ENCODE data around the gene DUSP10.

Gene DUSP10

DNA sequence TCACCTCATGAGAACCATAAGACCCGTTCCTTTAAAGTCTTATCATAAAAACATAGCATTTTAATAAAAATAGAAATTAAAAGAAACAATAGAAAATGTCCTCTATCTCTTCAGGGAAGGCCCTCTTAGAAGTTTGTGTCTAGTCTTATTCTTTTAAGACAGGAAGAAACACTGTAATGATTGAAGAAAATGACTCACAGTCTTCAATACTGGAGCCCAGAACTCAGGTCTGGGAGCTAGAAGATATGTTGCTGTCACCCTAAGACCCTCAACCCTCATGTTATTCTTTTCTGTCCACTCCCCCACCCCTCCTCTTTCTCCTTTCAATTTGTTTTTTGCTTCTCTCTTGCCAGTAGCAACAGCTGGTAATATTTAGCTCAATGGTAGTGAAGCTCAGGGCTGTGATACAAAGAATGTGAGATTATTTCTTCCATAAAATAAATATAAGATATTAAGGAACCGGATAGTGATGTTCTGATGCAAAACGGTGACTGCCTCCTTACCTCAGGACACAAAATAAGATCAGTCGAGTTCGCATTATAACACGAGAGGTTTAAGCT, 12.0 kb downstream of the DUSP10 start:
- DNase-seq, result no peak

DNA sequence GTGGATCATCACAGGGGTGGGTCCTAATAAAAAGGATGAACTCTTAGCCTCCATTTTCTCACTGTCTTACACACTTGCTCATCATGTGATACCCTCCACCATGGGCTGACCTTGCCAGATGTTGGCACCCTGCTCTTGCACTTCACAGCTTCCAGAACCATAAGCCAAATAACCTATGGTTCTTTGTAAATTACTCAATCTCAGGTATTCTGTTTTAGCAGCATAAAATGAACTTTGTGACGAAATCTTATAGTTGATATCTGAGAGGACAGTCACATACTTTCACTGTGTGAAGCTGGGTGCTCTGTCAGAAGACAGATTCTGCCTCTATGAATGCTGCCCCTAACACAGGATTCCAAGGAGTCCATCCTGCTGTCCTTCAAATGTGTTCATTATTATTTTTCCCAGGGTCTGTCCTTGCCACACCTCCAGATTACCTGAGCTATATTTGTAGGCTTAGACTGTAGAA, 13.8 kb downstream of the DUSP10 start:
- DNase-seq, result no peak

DNA sequence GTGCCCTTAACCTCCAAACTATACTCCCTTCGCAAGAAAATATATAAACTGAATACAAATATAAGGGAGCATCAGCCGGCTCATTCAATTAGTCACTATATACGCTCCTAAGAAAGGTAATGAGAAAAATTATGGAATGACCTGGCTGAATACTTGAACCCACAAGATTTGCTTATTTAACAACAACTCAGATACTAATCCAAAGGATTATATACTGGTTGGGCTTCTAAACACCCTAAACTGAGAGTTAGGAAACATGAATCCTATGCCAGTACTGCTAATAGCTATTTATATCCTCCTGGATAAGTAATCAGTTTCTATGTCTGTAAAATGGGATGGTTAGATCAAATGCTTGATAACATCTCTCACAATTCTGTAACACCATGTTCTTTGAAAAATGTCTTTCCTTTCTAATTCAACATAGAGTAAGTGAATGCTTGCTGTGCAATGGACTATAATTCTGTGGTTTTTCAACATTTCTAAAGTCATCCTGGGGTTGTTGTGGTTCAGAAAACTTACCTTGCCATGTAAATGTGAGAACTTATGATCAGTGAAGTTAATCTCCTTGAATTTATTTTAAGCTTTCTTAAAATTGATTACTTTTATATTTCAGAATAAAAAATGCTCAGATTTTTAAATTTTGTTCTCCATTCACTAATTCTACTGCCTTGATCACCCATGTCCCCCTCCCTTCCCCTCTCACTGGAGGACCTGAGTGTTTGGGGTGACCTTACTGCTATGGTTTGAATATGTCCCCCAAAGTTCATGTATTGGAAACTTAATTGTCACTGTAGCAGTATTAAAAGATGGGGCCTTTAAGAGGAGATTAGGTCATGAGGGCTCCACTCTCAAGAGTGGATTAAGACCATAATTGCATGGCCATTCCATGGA, 14.5 kb downstream of the DUSP10 start:
- DNase-seq, result no peak

DNA sequence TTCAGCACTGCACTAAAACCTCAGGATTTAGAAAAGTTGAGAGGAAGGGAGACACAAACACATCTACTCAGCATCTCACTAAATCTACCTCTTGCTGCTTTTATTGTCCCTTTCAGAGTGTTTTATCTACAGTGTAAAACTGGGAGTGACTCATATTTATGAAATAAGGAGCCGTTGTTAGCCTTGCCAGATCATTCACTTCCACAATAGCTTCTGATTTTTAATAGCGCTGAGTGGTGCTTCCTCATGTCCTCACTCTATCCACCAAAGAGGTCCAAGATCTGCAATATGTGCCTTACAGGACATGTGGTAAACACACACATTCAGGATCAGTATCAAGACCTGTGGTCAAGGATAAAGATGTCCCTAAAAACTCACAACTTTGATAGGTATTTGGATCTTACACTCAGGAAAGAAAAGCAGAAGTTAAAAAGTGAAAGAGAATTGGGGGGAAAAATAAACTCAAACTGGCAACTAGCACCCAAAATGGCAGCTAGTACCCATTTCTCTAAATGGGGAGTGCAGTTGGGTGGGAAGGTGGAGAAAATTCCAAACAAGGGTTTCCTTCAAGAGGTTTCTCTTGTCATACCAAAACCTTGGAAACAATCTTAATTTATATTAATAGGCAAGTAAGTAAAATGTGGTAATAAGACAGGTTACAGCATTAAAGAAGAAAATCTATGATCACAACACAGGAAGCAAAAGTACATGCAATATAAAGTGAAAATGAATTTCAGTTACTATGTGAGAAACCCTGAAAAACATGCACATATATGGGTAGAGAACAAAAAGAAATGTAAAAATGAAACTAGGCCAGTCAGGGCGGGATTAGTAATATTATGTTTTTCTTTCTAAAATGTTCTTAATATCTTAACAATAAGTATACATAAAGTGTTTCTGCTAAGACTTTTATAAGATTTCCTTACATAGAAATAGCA, 15.9 kb downstream of the DUSP10 start:
- no peak for DNase-seq

DNA sequence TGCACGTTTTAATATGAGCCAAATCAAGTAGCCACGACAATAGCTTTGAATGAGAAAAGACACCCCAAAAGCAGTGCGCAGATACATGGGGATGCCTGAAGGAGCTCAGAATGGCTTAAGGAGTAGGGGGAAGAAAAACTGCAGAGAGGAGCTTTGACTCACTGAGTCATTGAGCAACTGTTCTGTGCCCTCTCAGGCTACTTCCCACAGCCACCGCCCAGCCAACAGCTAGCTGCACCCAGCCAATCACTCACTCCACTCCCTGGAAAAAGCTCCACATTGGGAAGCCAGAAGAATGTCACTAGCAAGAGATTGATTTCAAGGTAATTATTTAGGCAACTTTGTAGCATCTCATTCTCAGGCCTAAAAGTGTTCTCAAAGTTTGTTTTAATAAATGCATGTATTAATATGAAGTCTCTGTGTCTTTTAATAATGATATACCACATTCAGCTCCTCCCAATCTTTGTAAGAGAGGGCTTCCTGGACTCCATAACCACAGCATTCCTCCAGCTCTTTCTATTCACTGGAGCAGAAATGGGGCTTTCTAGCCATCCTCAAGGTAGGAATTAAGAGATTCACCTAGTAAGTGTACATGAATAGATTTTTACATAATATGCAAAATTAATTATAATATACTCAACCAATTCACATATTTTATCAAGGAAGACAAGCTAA, 16.8 kb downstream of the DUSP10 start:
- no peak for DNase-seq

DNA sequence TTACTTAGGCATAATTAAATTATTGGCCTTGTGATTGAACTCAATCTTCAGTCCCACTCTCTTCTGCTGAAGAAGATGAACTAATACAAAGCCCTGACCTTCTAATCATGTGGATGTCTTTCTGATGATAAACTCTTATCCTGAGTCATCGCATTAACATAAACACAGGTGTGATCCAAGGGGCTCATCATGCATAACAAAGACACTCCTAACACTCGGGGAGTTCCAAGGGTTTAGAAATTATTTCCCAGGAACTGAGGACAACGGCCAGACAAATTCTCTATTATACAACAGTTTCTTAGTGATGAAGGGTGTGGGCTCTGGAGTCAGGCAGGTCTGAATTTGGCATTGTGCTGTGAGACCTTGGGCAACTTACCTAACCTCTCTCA, 18.0 kb downstream of the DUSP10 start:
- DNase-seq, result no peak

DNA sequence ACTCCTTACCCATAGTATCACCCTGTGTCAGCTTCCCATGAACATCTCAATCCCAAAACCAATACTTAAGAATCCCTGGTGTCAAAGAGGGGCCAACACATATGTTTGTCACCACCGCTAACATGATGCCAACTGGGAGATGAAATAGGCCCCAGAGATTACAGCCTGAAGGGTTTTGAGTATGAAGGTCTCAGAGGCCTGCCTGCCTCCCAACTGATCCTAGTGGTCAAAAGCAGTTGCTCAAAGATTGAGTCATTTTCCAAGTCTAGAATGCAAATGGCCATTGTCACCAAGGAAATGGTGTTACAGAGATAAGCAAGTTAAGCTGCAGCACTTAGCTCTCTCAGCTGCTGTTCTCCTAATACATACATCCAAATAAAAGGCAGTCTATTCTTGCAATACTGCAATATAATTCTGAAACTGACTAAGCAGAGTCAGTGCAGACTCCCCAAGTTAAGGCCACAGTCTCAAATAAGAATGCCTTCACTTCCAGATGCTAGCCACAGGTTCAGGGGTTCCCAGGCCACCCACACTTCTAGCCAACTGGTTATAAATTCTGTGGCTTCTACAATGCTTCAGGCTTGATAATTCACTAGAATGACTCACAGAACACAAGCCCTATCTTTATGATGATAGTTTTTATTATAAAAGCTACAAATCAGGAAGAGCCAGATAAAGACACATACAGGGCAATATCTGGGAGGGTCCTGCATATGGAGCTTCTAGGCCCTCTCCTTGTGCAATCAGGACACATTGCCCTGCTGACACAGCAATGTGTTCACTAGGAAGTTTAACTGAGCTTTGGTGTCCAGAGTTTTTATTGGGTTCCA, 18.7 kb downstream of the DUSP10 start:
- no peak for DNase-seq

DNA sequence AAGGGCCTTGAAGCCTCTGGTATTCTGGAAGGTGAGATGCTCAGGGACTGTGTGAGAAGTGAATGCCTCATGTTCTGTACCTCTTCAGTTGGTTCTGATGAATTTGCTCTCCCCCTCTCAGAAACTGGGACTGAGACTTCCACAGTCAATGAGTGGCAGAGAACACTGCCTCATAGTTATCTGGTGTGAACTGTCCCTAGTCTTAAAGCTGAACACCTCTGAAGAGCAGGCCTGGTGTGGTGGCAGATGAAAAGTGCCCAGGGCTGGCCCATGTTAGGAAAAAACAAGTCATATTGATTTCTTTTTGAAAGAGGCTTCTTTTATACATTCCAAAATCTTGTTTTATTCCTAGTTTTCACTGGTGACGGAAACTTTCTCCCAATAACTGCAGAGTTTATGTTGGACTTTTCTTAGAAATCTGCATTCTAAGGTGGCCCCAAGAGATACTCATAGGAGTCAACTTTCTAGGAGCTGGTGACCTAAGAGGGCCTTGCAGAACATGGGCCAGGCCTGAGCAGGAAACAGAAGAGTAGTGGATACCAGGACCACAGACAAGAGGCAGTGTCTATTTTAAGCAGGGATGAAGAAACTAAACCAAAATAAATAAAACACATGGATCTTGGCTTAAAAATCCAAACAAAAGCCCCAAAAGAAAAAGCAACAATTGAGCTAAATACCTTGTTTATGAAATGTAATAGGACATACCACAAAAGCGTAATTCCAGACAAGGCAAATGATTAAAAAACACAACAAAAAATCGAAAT, 19.5 kb downstream of the DUSP10 start:
- DNase-seq, result no peak

DNA sequence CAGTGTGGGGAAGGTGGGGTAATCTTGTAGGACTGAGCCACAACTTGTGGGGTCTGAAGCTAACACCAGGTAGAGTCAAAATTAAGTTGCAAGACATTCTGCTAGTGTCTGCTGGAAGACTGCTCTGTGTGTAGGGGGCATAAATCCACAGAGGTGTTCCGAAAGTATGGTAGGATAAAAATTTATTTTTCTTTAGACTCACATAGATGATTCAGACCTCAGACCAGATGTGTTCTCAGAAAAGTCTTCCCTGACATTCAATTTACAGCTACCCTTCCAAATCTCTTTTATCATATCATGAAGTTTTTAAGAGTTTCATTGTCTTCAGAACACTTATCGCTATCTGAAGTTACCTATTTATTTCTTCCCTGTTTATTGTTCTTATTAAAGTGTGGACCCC, 21.3 kb downstream of the DUSP10 start:
- DNase-seq, result no peak

DNA sequence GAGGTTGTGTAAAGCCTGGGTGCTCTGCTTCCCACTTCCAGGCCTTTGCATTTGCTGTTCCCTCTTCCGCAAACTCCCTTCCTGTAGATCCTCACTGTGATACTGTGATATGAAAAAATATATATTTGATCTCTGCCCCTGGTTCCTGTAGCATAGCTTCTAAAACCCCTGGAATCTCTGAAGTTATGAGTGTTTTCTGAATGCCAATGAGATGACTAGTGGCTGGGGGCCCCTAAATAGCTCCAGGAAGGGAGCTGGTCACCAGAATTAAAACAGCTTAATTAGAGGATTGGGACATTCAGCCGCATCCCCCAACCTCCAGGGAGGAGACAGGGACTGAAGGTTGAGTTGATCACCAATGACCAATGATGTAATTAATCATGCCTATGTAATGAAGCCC, 21.9 kb downstream of the DUSP10 start:
- no peak for DNase-seq

DNA sequence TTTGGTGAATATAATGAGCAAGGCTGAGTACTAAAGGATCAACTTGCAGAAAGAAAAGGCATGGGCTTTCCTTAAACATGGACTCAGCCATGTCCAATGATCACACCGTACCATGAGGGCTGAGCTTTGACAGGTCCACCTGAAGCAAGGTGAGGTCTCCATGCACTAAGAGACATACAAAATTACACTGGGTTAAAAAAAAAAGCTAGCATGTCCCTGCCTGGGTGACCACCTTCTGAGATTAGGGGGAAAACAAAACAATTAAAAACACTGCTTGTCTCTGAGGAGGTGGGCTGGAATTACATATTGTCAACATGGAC, 22.7 kb downstream of the DUSP10 start:
- DNase-seq, result no peak

DNA sequence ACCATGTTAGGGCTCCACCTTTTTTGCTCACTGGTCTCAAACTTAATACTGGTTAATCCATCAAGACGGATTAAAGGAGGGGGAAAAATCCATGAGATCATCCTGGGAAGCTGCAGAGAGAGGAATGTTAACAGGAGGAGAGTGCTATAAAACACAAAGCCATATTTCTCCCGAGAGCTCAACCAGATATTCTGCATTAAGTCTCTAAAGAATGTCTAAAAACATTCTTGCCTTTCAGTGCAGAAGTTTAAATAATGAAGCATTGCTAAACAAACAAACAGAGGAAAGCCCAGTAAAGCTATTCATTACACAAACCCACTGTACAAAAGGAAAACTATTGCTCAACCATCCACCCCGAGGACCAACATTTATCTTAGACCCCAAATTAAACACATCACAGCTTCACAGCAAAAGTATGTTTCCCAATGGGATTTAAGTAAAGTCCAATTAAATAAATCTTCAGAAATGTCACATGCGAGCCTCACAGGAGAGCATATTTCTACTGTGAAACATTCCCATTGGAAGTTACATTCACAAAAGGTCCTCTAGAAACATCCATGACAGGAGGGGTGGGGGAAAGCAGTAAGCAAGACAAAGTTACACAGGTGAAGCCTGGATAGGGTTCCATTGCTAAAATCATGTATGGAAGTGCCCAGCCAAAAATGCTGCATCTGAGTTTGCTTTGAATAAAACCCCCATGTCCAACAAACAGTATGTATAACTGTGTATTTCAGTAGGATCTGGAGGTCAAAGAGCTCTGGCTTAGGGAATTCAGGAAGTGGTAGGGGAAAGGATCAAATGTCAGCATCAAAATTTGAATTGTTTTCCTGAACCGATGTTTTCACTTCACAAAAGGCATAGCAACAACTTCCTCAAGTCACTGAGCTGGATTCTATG, 23.3 kb downstream of the DUSP10 start:
- no peak for DNase-seq

DNA sequence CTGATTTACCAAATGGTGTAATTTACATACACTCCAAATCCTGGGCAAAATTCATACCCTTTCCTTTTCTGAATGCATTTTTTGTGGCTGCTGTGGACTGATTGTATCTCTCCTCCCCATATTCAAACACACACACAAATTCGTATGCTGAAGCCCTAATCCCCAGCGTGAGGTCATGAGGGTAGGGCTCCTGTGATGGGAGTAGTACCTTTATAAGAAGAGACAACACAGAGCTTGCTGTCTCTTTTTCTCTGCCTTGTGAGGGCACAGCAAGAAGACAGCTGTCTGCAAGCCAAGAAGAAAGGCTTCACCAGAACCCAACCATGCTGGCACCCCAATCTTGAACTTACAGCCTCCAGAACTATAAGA, 24.4 kb downstream of the DUSP10 start:
- DNase-seq, result no peak

DNA sequence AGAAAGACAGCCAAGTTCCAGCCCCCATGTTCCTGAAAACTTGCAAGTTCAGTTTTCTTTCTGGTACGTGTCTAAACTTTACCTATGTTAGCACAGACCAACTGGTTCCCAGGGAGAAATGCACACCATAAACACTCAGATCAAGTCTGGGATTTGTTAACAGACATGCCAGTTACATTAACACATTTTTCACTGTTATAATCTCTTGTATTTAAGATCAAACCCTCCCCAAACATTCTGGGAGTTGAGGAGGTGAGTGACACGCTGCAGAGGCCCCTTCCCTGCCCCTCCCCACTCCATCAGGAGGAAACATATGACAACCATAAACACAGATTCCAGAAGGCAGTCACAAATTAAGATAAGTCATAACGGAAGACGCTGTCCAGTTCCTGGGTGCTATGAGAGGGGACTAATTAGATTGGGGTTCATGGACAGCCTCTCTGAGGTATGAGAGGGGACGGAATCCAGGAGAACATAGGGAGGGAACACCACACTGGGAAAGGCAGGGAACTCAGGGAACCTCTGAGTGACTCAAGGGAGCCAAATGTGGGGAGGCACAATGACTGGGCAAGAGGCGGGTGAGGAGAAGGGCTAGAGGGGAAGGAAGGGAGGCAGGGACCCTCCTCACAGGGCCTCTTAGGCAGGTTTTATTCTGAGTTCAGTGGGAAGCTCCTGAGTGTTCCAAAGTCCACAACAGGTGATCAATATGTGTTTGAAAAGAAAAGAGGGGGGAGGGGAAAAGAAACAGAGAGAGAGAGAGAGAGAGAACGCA, 25.0 kb downstream of the DUSP10 start:
- no peak for DNase-seq

DNA sequence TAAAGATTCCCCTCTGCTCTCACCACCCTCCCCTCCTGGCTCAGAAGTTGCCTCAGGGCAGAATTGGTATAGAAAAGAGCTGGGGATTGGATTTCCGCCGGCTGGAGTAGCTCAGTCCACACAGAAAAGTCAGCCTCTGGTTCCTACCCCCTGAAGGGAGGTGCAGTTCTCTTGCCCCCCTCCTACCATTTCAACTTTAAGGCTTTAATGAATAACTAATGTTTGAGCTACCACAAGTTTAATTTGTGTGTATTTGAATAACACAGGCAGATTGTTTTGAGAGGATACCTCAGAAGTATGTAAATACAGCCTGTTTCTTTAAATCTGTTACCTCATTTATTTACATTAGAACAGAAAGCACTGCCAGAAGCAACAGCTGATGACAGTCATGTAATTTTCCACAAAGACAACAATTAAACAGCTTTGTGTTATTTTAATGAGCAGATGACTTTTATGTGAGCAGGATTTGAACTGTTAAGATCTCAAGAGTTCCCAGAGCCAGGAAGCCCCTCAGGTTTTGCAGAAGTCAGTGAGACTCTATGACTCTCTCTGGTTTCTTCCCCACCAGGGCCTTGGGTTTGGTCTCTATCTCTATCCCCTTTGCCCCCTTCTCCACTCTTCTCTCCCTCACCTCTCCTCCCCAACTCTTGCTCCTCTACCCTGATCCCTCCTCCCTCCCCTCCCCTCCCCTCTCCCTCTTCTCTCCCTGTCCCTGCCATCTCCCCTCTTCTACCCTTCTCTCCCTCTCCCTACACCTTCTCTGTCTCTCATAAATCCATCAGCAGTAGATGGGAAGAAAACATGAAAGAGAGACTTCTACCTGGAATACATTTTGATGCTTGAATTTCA, 26.3 kb downstream of the DUSP10 start:
- no peak for DNase-seq

DNA sequence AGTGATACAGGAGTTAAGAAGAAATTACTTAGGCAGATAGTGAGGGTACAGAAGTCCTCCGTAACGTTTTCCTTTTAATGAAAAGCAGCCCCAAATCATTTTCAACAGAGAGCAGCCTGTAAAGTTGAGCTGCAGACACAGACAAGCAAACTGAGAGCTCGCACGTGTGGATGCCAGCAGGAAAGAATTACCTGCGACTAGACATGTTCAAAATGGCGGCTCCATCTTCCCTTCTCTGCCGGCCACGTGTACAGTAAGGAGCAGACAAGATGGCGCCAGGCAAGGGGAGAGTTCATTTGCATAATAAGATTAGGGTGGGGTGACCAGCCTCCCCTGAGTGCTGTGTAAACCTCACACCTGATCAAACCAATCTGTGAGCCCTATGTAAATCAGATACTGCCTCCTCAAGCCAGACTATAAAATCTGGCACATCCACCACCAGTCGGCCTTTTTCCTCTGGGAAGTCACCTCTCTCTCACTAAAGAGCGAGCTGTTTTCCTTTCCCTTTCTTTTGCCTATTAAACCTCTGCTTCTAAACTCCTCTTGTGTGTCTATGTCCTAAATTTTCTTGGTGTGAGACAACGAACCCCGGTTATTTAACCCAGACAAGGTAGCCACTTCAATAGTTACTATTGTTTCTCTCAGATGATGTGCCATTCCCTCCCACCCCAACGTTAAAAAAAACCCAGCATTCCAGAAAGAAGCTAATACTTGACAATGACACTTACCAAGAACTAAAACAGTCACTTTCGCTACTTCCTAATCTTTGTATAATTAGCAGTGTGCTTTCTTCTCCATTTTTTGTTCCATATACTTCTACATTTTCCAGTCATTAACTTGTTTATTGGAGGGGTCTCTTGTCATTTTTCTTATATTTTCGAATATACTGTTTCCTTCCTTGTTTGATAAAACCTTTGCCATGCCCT, 27.4 kb downstream of the DUSP10 start:
- no peak for DNase-seq

DNA sequence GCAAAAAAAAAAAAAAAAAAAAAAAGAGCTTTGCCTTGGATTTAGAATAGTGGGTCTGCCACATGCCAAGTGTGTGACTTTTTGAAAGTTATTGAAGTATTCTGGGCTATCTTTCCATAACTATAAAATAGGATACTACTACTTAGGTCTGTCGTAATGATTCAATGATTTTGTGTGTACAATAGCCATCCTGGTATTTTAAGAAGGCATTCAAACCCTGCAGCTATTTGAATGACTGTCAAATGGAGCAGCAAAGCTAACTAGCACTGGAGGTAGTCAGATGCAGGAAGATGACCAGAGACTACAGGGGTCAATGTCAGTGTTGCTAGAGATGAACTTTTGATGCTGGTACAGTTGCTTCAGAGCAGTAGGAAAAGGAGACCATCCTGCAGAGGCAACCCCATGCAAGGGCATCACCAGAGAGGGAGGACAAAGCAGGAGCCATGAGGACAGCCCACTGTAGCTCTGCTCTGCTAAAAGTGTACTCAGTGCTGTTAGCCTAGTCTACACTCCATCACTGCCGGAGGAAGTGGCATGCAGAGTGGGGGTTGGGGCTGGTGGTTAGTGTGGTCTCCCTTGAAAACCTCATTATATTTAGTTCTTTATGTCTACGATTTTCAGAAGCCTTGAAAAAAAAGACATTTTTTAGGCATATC, 29.0 kb downstream of the DUSP10 start:
- DNase-seq, result peak; percentile 69

Data from T-helper 9 cell (primary cell).